ENCODE results near the gene USP6.
A peak's percentile ranks its signal among the peaks of the same experiment; 100 is the strongest.
"Not testable (repeated sequence)": the region's sequence is repeated elsewhere in the genome, so short reads cannot be mapped to it uniquely, and the experiment has no call there.

Gene USP6

GRCh38 chr17:5115673-5116651 lies at the start of gene USP6:
Gene USP6, plus strand, starts transcription at chr17:5116032. Its CDS starts 14,336 bp downstream, at chr17:5130368.
- FAIRE-seq, result no peak

GRCh38 chr17:5068236-5068635 lies 47.6 kb upstream of the USP6 start:
- no peak for DNase-seq (ENCODE audit: insufficient read length, low spot score)
- no peak for FAIRE-seq

More at GRCh38 chr17:5115673-5116651, at the start of gene USP6:
- DNase-seq (ENCODE audit: insufficient read length, low spot score), result no peak

GRCh38 chr17:5069724-5070123 lies 46.1 kb upstream of the USP6 start:
- no peak for FAIRE-seq

GRCh38 chr17:5075472-5075871 lies 40.4 kb upstream of the USP6 start:
- FAIRE-seq; DNase-seq (ENCODE audit: insufficient read length, low spot score): not testable (repeated sequence)

More at GRCh38 chr17:5069724-5070123, 46.1 kb upstream of the USP6 start:
- DNase-seq (ENCODE audit: insufficient read length, low spot score), result no peak

- not testable (repeated sequence) for FAIRE-seq; DNase-seq (ENCODE audit: insufficient read length, low spot score)
These were observed 38.6 kb upstream of the USP6 start for GRCh38 chr17:5077275-5077674.

GRCh38 chr17:5077781-5078105 lies 38.1 kb upstream of the USP6 start:
- peak; percentile 20 for FAIRE-seq
- DNase-seq (ENCODE audit: insufficient read length, low spot score), result no peak

- DNase-seq (ENCODE audit: insufficient read length, low spot score) (peak; percentile 72), FAIRE-seq (peak; percentile 69)
These were observed 37.5 kb upstream of the USP6 start, which contains the start of gene ZFP3 for GRCh38 chr17:5078106-5079028. Gene ZFP3, plus strand, starts transcription at chr17:5078467. Its CDS starts 13,038 bp downstream, at chr17:5091505.

GRCh38 chr17:5080591-5080990 lies 35.2 kb upstream of the USP6 start:
- DNase-seq (ENCODE audit: insufficient read length, low spot score) (no peak), FAIRE-seq (no peak)

- FAIRE-seq (no peak), DNase-seq (ENCODE audit: insufficient read length, low spot score) (no peak)
These were observed 23.4 kb upstream of the USP6 start for GRCh38 chr17:5092218-5093010.

- no peak for DNase-seq (ENCODE audit: insufficient read length, low spot score)
- no peak for FAIRE-seq
These were observed 19.1 kb upstream of the USP6 start for GRCh38 chr17:5096731-5097100.

- no peak for DNase-seq (ENCODE audit: insufficient read length, low spot score)
- no peak for FAIRE-seq
These were observed 18.6 kb upstream of the USP6 start for GRCh38 chr17:5097101-5097834.

- no peak for DNase-seq (ENCODE audit: insufficient read length, low spot score)
- no peak for FAIRE-seq
These were observed 16.6 kb upstream of the USP6 start for GRCh38 chr17:5099271-5099670.

GRCh38 chr17:5100832-5101231 lies 15.0 kb upstream of the USP6 start:
- FAIRE-seq, result no peak
- DNase-seq (ENCODE audit: insufficient read length, low spot score), result no peak

GRCh38 chr17:5110816-5111215 lies 5.0 kb upstream of the USP6 start:
- DNase-seq (ENCODE audit: insufficient read length, low spot score) (no peak), FAIRE-seq (peak; percentile 23)

GRCh38 chr17:5111402-5112204 lies 4.2 kb upstream of the USP6 start, which contains the start of gene ZNF232:
Gene ZNF232, minus strand, starts transcription at chr17:5111878. Its CDS starts 56 bp downstream, at chr17:5111822.
- FAIRE-seq, result peak; percentile 98

GRCh38 chr17:5118219-5118618 lies 2.4 kb downstream of the USP6 start:
- FAIRE-seq (no peak), DNase-seq (ENCODE audit: insufficient read length, low spot score) (no peak)

More at GRCh38 chr17:5111402-5112204, 4.2 kb upstream of the USP6 start, which contains the start of gene ZNF232:
- DNase-seq (ENCODE audit: insufficient read length, low spot score), result peak; percentile 96

GRCh38 chr17:5120036-5120435 lies 4.2 kb downstream of the USP6 start:
- no peak for FAIRE-seq

GRCh38 chr17:5120436-5121185 lies 4.8 kb downstream of the USP6 start:
- not testable (repeated sequence) for DNase-seq (ENCODE audit: insufficient read length, low spot score); FAIRE-seq

More at GRCh38 chr17:5120036-5120435, 4.2 kb downstream of the USP6 start:
- DNase-seq (ENCODE audit: insufficient read length, low spot score), result no peak
